GM12878 (cell line): ENCODE data around the gene MISP3. TPM values are rescaled to one million over a fixed set of nuclear protein-coding genes. Genes with fewer than 3 reads are reported as not detected.

Source experiments
- ATAC-seq: fragments of 200-7000 bp; cut with Tn5 transposase; 3 replicates; pipeline ENCODE4 v1.9.1; 2020; ENCODE audit warnings: mild to moderate bottlenecking, moderate library complexity
- BruUV-seq: library from RNA; stranded (reverse); fragments of 400-500 nt; replicated peaks from 2 replicates; lab custom pipeline; 2021; lab: Mats Ljungman, UMichigan
- CTCF ChIA-PET: fragments of 300-600 bp; sonication (Branson Sonifier 250); formaldehyde crosslinking; extraction: SDS; loops from one replicate; lab custom pipeline; 2021; ENCODE audit warnings: inconsistent platforms; lab: Yijun Ruan, JAX
- POLR2A ChIA-PET: fragments of 350-600 bp; formaldehyde crosslinking; extraction: SDS; loops from one replicate; lab custom pipeline; 2021; ENCODE audit warnings: inconsistent platforms; lab: Charles Lee
- RAD21 ChIA-PET: fragments of 300-600 bp; sonication (Branson Sonifier 250); formaldehyde crosslinking; loops from one replicate; lab custom pipeline; 2023; ENCODE audit warnings: antibody characterized with exemption; ENCODE audit not compliant: unreplicated experiment; lab: Charles Lee
- SMC1A ChIA-PET: fragments of 300-600 bp; sonication (Branson Sonifier 250); formaldehyde crosslinking; loops from one replicate; lab custom pipeline; 2023; ENCODE audit not compliant: unreplicated experiment, uncharacterized antibody; lab: Charles Lee
- DNase-seq: peaks from one replicate; pipeline ENCODE4 v3.0.0-alpha.2; 2011; ENCODE audit warnings: low read depth, low spot score
- FAIRE-seq: peaks from 3 replicates; lab custom pipeline; 2011; peaks lifted over from hg19 to GRCh38; lab: Jason Lieb, UNC
- H2AFZ ChIP-seq: 2 replicates; pipeline ENCODE4 v1.6.0; 2011; ENCODE audit warnings: low read depth, low read length, control low read depth; ENCODE audit not compliant: control insufficient read depth
- H3K27ac ChIP-seq: 2 replicates; pipeline ENCODE4 v1.5.1; 2011; ENCODE audit warnings: control low read depth; ENCODE audit not compliant: control insufficient read depth, insufficient read depth
- H3K27me3 ChIP-seq, 2 experiments: replicated peaks in 1 of 2; 2 replicates each; pipeline versions ENCODE4 v1.6.0 to v1.6.1; 2011; ENCODE audit warnings: low read length in 1 of 2; ENCODE audit not compliant: control insufficient read depth in 2 of 2, insufficient read depth in 2 of 2
- H3K36me3 ChIP-seq, 2 experiments: 2 replicates each; pipeline ENCODE4 v1.5.1; 2011; ENCODE audit warnings: low read length in 1 of 2; ENCODE audit not compliant: control insufficient read depth in 2 of 2, insufficient read depth in 2 of 2
- H3K4me1 ChIP-seq: 2 replicates; pipeline ENCODE4 v1.6.1; 2011; ENCODE audit warnings: mild to moderate bottlenecking, low read length, moderate library complexity, mixed read lengths; ENCODE audit not compliant: control insufficient read depth, insufficient read depth
- H3K4me2 ChIP-seq: 2 replicates; pipeline ENCODE4 v1.6.0; 2011; ENCODE audit warnings: control low read depth; ENCODE audit not compliant: control insufficient read depth, insufficient read depth
- H3K4me3 ChIP-seq: fragments of 200-600 bp; sonication (generic); 2 replicates; pipeline ENCODE4 v1.5.1; 2016
- H3K79me2 ChIP-seq: 2 replicates; pipeline ENCODE4 v1.6.0; 2011; ENCODE audit warnings: low read length; ENCODE audit not compliant: control insufficient read depth, insufficient read depth
- H3K9ac ChIP-seq: 2 replicates; pipeline ENCODE4 v1.8.0; 2011; ENCODE audit warnings: low read length, control low read depth, mixed read lengths; ENCODE audit not compliant: control insufficient read depth, insufficient read depth
- H3K9me3 ChIP-seq: replicated peaks from 3 replicates; pipeline ENCODE4 v1.5.1; 2011; ENCODE audit warnings: mild to moderate bottlenecking, low read length; ENCODE audit not compliant: control insufficient read depth, insufficient read depth
- H4K20me1 ChIP-seq: 2 replicates; pipeline ENCODE4 v1.6.0; 2011; ENCODE audit not compliant: control insufficient read depth, insufficient read depth
- BHLHE40 ChIP-seq, 2 experiments: fragments of 450-650 bp in 1 of 2; IDR thresholded peaks; 2 replicates each; pipeline ENCODE4 v1.6.1; 2011 to 2017; ENCODE audit warnings: low read depth in 2 of 2, borderline replicate concordance in 1 of 2, improper control_type of control experiment in 1 of 2, low read length in 1 of 2, mild to moderate bottlenecking in 1 of 2
- EGR1 ChIP-seq, 2 experiments: IDR thresholded peaks; 1 replicate in 1 of 2; 2 replicates in 1 of 2; pipeline ENCODE4 v1.6.1; 2011 to 2012; ENCODE audit warnings: low read depth in 2 of 2, low read length in 2 of 2, borderline replicate concordance in 1 of 2, mild to moderate bottlenecking in 1 of 2, moderate library complexity in 1 of 2
- SUZ12 ChIP-seq: fragments of 200-600 bp; sonication (generic); IDR thresholded peaks from one replicate; pipeline ENCODE4 v1.6.1; 2018; ENCODE audit warnings: antibody characterized with exemption, mild to moderate bottlenecking; ENCODE audit not compliant: unreplicated experiment
- TAF1 ChIP-seq: IDR thresholded peaks from 2 replicates; pipeline ENCODE4 v1.6.1; 2011; ENCODE audit warnings: mild to moderate bottlenecking, low read depth, low read length, borderline replicate concordance
- ZNF207 ChIP-seq: fragments of 450-650 bp; IDR thresholded peaks from 2 replicates; pipeline ENCODE4 v1.6.1; 2014; ENCODE audit warnings: antibody characterized with exemption, mild to moderate bottlenecking, borderline replicate concordance
- ZNF217 ChIP-seq: fragments of 450-650 bp; IDR thresholded peaks from 2 replicates; pipeline ENCODE4 v1.6.1; 2017; ENCODE audit warnings: antibody characterized with exemption, mild to moderate bottlenecking
- WGBS: methylation state at CpG from one replicate; pipeline ENCODE4 v1.1.6; 2016; ENCODE audit warnings: low lambda C conversion rate; ENCODE audit not compliant: insufficient replicate concordance, insufficient coverage; ENCODE audit errors: missing lambda C conversion rate; 5-methylcytosine and 5-hydroxymethylcytosine counted together
- in situ Hi-C: fragments of 300-500 bp; cut with MboI; formaldehyde crosslinking; loops from 9 replicates; pipeline ENCODE4 v1.14.3; 2018; ENCODE audit warnings: mixed read lengths
- intact Hi-C: fragments of 100-400 bp; cut with micrococcal nuclease; formaldehyde crosslinking; loops from one replicate; pipeline ENCODE4 v1.14.2; 2022; ENCODE audit not compliant: unreplicated experiment
- polyA plus RNA-seq, 11 experiments: library from polyadenylated mRNA; depleted of rRNA in 4 of 11; unstranded in 6 of 11; stranded (reverse) in 5 of 11; fragments of >200 nt; fragmentation: Nextera tagmentation in 4 of 11; fragmentation: Illumina TruSeq in 1 of 11; extraction: Ambion mirVana in 4 of 11; extraction: Trizol in 1 of 11; gene quantifications; 1 replicate in 1 of 11; 2 replicates in 10 of 11; pipeline versions ENCODE4 v1.2.1 to v1.2.3, GENCODE V29; 2011 to 2016; ENCODE audit warnings: inconsistent platforms in 2 of 11, missing spikeins in 2 of 11, low read depth in 1 of 11
- total RNA-seq, 4 experiments: library from RNA; depleted of rRNA in 3 of 4; stranded (reverse); fragments of >200 nt in 3 of 4; fragmentation: Illumina TruSeq in 1 of 4; extraction: Trizol in 1 of 4; gene quantifications; 2 replicates each; pipeline versions ENCODE4 v1.2.1 to v1.2.3, GENCODE V29; 2013 to 2021
- TF ChIP-seq, protein P1 (sequence below): fragments of 450-650 bp; IDR thresholded peaks from 2 replicates; pipeline ENCODE4 v1.6.1; 2016; ENCODE audit warnings: mild to moderate bottlenecking
- TF ChIP-seq, protein P2 (sequence below): fragments of 450-650 bp; IDR thresholded peaks from 2 replicates; pipeline ENCODE4 v1.6.1; 2017; ENCODE audit warnings: mild to moderate bottlenecking, moderate library complexity
- TF ChIP-seq, protein P3 (sequence below): fragments of 450-650 bp; conservative IDR thresholded peaks from 2 replicates; pipeline ENCODE4 v1.6.1; 2017; ENCODE audit warnings: mild to moderate bottlenecking, moderate library complexity
- TF ChIP-seq, protein P4 (sequence below): IDR thresholded peaks from 2 replicates; pipeline ENCODE4 v1.6.1; 2012; ENCODE audit warnings: low read depth, low read length, improper control_type of control experiment

MISP3 gene
- total and polyA plus RNA-seq, 10 of the 15 experiments (the other 5 are each of a cell fraction or from before 2014, with no cell fraction given), result 0.07 to 1.4 (median 0.64) TPM

DNA sequence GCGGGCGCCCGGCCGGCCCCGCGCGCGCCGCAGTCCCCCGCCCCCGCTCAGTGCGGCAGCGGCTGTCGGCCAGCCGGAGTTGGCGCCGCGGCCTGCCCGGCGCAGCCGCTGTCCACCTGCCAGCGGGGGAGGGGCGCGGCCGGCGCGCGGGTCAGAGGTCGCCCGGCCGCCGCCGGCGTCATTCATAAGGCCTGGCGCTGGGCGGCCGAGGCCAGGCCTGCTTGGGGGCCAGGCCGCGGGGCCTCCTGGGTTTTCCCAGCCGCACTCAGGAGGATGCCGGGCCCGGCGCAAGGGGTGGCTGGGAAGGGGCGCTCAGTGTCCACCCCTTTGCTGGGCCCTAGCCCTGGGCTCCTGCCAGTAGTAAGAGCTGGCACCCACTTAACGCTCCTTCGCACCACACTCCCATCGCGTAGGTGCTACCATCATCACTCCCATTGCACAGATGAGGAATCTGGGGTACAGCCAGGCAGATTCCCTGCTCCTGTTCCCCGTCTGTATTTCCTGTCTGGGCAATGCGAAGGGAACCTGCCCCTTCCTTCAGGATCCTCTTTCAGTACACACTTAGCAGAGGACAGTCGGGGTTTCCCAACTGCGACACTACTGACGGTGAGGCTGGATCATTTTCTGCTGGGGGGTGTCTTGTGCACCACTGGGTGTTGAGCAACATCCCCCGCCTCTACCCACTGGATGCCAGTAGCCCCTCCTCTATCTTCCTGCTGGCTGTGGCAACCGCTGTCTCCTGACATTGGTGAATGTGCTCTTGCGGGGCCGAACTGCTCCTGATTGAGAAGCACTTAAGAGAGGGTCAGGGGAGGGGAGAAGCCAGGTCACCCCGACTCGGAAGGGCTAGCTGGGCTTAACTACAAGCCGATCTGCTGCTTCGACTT, 45.8 kb downstream of the MISP3 start (continued):
- TF ChIP-seq EGR1 (IDR thresholded peaks at IDR 0.05; ENCODE audit: borderline replicate concordance in 1 of 2, low read depth in 2 of 2, low read length in 2 of 2) (peak in 1 of 2 experiments; percentile 69; a peak in 1 of 3 replicates), BHLHE40 (IDR thresholded peaks at IDR 0.05; ENCODE audit: borderline replicate concordance in 1 of 2, low read depth in 2 of 2, low read length in 1 of 2) (peak in 1 of 2 experiments; percentile 34; a peak in 1 of 4 replicates)

DNA sequence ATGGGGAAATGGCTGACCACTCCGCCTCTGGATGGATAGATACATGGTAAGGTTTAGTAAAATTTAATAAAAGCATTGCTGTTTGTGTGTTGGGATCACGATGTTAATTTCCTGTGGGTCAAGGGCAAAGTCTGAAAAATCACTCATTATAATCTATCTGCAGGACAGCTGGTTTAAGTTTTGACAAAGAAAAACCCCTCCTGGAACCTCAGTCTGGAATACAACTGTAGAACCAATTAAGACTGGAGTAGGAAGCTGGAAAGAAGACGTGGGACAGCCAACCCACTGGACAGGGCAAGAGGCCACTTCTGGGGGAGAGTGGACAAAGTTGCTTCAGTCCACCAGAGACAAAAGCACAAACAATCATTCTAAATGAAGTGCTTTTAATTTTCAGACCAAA, 46.6 kb downstream of the MISP3 start:
- ChIA-PET SMC1A (interaction anchor here (1.8 kb wide), 1 partner anchor 9 kb away, joined by 4 read pairs; no protein-coding TSS in a partner anchor), RAD21 (no interaction called here), CTCF (interaction anchor here (0.9 to 2.4 kb wide), 4 partner anchors 18 to 217 kb away, joined by 3 to 10 read pairs (median 3); partner anchors contain the start of gene ASF1B), POLR2A (interaction anchor here (0.5 to 1.0 kb wide), 4 partner anchors 12 to 259 kb away, joined by 3 to 6 read pairs (median 4); no protein-coding TSS in a partner anchor)
- Histone ChIP-seq H3K79me2 (peaks cover 8% of the 10 kb centered on the region), H3K9ac (peak overlapping the region; percentile 76), H3K27ac (peak overlapping the region; percentile 45; the same call in 1 of the 2 replicates), H3K27me3 (no peaks in the 10 kb centered on the region), H2AFZ (no peak overlapping the region), H4K20me1 (no peaks in the 10 kb centered on the region), H3K36me3 (peaks cover 0 to 2% of the 10 kb centered on the region in 2 experiments; a peak in 2 of 4 replicates), H3K4me1 (peaks cover 16% of the 10 kb centered on the region), H3K4me3 (peak overlapping the region; percentile 62; the same call in 1 of the 2 replicates), H3K9me3 (no peaks in the 10 kb centered on the region), H3K4me2 (peak overlapping the region; percentile 91)
- 95% methylated on average over 3 of the region's 3 CpGs for WGBS
- in situ Hi-C loops, result no loop called here
- FAIRE-seq, result no peak
- no peak for ATAC-seq
- intact Hi-C loops, result loop anchor here (5.0 kb wide), 1 partner anchor 37 kb away; no protein-coding TSS in a partner anchor
- no peak for DNase-seq
- no TSS peak for BruUV-seq
- TF ChIP-seq, protein P1, sequence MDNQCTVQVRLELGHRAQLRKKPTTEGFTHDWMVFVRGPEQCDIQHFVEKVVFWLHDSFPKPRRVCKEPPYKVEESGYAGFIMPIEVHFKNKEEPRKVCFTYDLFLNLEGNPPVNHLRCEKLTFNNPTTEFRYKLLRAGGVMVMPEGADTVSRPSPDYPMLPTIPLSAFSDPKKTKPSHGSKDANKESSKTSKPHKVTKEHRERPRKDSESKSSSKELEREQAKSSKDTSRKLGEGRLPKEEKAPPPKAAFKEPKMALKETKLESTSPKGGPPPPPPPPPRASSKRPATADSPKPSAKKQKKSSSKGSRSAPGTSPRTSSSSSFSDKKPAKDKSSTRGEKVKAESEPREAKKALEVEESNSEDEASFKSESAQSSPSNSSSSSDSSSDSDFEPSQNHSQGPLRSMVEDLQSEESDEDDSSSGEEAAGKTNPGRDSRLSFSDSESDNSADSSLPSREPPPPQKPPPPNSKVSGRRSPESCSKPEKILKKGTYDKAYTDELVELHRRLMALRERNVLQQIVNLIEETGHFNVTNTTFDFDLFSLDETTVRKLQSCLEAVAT, result no peak
- TF ChIP-seq ZNF207 (no peak), SUZ12 (no peak), ZNF217 (no peak), TAF1 (no peak)
- TF ChIP-seq, protein P2, sequence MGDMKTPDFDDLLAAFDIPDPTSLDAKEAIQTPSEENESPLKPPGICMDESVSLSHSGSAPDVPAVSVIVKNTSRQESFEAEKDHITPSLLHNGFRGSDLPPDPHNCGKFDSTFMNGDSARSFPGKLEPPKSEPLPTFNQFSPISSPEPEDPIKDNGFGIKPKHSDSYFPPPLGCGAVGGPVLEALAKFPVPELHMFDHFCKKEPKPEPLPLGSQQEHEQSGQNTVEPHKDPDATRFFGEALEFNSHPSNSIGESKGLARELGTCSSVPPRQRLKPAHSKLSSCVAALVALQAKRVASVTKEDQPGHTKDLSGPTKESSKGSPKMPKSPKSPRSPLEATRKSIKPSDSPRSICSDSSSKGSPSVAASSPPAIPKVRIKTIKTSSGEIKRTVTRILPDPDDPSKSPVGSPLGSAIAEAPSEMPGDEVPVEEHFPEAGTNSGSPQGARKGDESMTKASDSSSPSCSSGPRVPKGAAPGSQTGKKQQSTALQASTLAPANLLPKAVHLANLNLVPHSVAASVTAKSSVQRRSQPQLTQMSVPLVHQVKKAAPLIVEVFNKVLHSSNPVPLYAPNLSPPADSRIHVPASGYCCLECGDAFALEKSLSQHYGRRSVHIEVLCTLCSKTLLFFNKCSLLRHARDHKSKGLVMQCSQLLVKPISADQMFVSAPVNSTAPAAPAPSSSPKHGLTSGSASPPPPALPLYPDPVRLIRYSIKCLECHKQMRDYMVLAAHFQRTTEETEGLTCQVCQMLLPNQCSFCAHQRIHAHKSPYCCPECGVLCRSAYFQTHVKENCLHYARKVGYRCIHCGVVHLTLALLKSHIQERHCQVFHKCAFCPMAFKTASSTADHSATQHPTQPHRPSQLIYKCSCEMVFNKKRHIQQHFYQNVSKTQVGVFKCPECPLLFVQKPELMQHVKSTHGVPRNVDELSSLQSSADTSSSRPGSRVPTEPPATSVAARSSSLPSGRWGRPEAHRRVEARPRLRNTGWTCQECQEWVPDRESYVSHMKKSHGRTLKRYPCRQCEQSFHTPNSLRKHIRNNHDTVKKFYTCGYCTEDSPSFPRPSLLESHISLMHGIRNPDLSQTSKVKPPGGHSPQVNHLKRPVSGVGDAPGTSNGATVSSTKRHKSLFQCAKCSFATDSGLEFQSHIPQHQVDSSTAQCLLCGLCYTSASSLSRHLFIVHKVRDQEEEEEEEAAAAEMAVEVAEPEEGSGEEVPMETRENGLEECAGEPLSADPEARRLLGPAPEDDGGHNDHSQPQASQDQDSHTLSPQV, result no peak
- TF ChIP-seq, protein P3, sequence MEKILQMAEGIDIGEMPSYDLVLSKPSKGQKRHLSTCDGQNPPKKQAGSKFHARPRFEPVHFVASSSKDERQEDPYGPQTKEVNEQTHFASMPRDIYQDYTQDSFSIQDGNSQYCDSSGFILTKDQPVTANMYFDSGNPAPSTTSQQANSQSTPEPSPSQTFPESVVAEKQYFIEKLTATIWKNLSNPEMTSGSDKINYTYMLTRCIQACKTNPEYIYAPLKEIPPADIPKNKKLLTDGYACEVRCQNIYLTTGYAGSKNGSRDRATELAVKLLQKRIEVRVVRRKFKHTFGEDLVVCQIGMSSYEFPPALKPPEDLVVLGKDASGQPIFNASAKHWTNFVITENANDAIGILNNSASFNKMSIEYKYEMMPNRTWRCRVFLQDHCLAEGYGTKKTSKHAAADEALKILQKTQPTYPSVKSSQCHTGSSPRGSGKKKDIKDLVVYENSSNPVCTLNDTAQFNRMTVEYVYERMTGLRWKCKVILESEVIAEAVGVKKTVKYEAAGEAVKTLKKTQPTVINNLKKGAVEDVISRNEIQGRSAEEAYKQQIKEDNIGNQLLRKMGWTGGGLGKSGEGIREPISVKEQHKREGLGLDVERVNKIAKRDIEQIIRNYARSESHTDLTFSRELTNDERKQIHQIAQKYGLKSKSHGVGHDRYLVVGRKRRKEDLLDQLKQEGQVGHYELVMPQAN, result no peak
- TF ChIP-seq, protein P4, sequence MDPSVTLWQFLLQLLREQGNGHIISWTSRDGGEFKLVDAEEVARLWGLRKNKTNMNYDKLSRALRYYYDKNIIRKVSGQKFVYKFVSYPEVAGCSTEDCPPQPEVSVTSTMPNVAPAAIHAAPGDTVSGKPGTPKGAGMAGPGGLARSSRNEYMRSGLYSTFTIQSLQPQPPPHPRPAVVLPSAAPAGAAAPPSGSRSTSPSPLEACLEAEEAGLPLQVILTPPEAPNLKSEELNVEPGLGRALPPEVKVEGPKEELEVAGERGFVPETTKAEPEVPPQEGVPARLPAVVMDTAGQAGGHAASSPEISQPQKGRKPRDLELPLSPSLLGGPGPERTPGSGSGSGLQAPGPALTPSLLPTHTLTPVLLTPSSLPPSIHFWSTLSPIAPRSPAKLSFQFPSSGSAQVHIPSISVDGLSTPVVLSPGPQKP, result no peak
